ENCODE measurements around the gene GP5.

Gene GP5, protein sequence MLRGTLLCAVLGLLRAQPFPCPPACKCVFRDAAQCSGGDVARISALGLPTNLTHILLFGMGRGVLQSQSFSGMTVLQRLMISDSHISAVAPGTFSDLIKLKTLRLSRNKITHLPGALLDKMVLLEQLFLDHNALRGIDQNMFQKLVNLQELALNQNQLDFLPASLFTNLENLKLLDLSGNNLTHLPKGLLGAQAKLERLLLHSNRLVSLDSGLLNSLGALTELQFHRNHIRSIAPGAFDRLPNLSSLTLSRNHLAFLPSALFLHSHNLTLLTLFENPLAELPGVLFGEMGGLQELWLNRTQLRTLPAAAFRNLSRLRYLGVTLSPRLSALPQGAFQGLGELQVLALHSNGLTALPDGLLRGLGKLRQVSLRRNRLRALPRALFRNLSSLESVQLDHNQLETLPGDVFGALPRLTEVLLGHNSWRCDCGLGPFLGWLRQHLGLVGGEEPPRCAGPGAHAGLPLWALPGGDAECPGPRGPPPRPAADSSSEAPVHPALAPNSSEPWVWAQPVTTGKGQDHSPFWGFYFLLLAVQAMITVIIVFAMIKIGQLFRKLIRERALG

DNA sequence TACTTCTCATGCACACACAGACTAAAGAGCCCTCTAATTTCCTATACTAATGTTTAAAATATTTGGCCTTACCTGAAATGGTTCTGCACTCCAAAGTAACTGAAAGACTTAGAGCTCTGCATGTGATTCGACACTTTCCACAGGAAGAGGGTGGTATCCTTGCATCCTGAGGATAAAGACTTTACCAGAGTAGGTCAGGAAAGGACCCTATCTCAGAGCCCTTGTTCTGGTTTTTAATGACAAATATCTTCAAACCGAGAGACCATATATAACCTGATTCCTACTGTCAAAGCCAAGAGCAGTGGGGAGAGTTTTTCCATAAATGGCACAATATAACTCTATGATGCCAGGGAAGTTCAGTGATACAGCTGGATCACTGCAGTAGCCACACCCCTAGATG, at the start of gene GP5:
TSS of gene GP5 (minus strand) at position 101 of the 400 bp plus-strand sequence. CDS start 984 bp downstream, outside the sequence.
- TF ChIP-seq CTCF (conservative IDR thresholded peaks at IDR 0.05; ENCODE audit: low read depth, low read length) = no peak
- DNase-seq (ENCODE audit: low read depth) = no peak
- H3K4me3 ChIP-seq (ENCODE audit: low read length) = peak within 1 kb of the TSS; percentile 7

DNA sequence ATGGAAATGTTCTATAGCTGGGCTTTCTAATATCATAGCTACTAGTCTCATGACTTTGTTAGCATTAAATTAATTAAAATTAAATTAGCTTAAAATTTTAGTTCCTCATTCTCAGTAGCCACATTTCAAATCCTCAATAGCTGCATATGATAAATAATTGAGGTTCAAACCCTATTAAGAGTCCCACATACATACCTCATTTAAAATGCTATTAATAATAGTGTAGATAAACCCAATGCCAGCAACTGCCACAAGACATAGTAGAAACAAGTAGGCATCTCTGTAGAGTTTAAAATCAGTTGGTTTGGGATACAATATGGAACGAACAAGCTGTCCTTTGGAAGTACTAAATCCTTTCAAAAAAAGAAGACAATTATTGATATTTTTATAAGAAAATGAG, 48.6 kb upstream of the GP5 start:
- no peak overlapping the region for H3K4me3 ChIP-seq (ENCODE audit: low read length)
- DNase-seq (ENCODE audit: low read depth) = no peak
- TF ChIP-seq CTCF (conservative IDR thresholded peaks at IDR 0.05; ENCODE audit: low read depth, low read length) = no peak

- no peak overlapping the region for H3K4me3 ChIP-seq (ENCODE audit: low read length)
- no peak for TF ChIP-seq CTCF (conservative IDR thresholded peaks at IDR 0.05; ENCODE audit: low read depth, low read length)
- peak; percentile 15 for DNase-seq (ENCODE audit: low read depth)
Observed at GRCh38 chr3:194447161-194447560, 48.1 kb upstream of the GP5 start.

- no peak overlapping the region for H3K4me3 ChIP-seq (ENCODE audit: low read length)
- DNase-seq (ENCODE audit: low read depth) = no peak
- TF ChIP-seq CTCF (conservative IDR thresholded peaks at IDR 0.05; ENCODE audit: low read depth, low read length) = no peak
Observed at GRCh38 chr3:194446754-194447153, 47.7 kb upstream of the GP5 start.

- TF ChIP-seq CTCF (conservative IDR thresholded peaks at IDR 0.05; ENCODE audit: low read depth, low read length) = no peak
- no peak for DNase-seq (ENCODE audit: low read depth)
Observed at GRCh38 chr3:194446172-194446571, 47.1 kb upstream of the GP5 start.

DNA sequence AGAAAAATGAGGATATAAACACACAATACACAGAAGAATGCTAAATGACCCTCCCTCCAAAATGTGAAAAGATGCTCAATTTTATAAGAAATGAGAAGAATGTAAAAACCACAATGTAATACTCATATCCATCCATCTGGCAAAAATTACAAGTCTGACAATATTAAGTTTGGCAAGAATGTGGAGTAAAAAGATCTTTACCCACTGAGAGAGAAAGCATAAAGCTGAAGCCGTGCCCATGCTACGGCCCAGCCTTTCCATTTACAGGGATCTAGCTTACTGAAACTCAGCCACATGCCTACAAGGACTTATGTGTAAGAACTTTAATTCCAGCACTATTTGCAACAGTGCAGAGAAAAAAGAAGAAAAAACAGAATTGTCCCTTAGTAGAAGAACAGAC, 44.8 kb upstream of the GP5 start:
- no peak overlapping the region for H3K4me3 ChIP-seq (ENCODE audit: low read length)
- TF ChIP-seq CTCF (conservative IDR thresholded peaks at IDR 0.05; ENCODE audit: low read depth, low read length) = no peak
- DNase-seq (ENCODE audit: low read depth) = no peak

More at GRCh38 chr3:194446172-194446571, 47.1 kb upstream of the GP5 start:
- H3K4me3 ChIP-seq (ENCODE audit: low read length) = no peak overlapping the region

DNA sequence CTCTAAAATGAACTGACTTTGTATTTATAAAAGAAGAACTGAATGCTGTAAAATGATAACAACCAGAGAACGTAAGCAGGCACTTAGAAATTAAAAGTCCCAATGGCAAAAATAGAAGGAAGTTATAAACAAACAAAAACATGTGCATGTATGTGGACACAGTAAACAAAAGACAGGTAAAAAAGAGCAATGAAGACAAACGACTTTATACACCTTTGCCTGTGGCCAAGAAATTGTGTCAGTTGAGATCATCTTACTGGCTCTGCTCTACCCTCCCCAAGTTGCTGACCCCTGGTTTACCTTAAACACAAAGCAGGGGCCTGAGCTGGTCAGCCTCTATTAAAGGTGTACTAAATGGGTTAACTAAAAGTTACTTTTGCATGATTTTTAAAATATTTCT, 41.7 kb upstream of the GP5 start:
- no peak for DNase-seq (ENCODE audit: low read depth)
- no peak overlapping the region for H3K4me3 ChIP-seq (ENCODE audit: low read length)
- no peak for TF ChIP-seq CTCF (conservative IDR thresholded peaks at IDR 0.05; ENCODE audit: low read depth, low read length)
